DMS153 treated with DMSO at 0.1 percent for 48 hours (cell line): ENCODE data around the gene EMSY.

Source experiments
- DNase-seq: peaks from one replicate; lab custom pipeline; 2025; ENCODE audit not compliant: unreplicated experiment; lab: John Stamatoyannopoulos, UW

The EMSY gene

DNA sequence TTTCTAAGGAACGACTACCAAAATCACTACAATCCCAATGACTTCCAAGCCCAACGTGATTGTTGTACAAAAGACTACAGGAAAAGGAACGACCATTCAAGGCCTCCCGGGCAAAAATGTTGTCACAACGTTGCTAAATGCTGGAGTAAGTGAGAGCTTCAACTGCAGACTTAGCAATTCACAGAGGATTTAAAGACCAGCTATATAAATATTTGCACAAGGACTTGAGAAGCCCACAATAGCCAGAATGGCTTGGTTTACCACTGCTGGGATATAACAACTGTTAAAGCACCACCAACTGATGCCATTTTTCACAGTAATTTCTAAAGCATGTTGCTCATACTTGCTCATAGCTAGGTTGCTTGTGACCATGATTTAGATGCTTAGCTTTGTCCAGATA, 78.3 kb downstream of the EMSY start:
- DNase-seq = peak; percentile 56

DNA sequence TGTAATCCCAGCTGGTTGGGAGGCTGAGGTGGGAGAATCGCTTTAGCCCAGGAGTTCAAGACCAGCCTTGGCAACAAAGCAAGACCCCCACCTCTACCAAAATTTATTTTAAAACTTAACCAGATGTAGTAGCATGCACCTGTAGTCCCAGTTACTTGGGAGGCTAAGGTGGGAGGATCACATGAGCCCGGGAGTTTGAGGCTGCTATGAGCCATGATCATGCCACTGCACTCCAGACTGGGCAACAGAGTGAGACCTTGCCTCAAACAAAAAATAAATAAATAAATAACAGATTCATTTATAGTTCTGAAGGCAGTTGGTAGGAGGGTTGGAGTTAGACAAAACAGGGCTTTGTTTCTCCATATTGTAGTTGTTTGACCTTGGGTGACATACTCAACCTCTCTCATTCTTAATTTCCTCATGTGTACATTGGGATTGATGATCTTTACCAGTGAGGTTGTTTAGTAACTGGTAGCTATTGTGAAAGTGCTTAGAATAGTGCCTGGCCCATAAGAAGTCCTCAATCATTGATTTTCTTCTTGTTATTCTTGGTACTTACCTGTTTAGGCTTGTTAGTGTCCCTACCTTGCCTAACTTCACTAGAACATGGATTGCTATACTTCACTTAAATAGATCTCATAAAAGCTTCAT, 79.1 kb downstream of the EMSY start:
- DNase-seq = no peak

DNA sequence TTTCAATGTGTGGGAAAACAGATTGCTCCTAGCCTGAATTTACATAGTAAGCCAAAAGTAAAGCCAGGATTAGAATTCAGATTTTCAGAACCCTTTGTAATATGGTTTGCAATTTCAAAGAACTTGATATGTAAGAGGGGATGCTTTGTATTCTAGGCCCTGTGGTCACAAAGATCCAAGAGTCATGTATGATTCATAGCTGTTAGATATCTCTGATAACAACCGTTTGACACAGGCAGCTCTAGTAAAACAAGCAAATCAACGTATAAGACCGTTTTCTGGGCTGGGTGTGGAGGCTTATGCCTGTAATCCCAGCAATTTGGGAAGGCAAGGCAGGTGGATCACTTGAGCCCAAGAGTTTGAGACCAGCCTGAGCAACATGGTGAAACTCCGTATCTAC, 79.6 kb downstream of the EMSY start:
- no peak for DNase-seq

DNA sequence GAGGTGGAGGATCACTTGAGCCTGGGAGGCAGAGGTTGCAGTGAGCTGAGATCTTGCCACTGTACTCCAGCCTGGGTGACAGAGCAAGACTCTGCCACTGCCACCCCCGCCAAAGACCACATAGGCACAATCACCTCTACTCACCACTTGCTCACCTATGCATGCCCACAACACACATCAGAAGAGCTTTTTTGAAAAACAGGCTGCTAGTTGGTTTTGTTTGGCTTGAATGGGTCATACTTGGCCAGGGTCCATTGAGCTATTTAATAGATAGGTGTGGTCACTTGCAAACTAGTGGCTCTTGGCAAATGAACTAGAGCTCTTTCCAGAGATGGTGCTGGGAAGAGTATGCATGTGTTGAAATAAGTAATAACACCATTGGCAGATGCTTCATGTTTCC, 80.1 kb downstream of the EMSY start:
- peak; percentile 24 for DNase-seq

DNA sequence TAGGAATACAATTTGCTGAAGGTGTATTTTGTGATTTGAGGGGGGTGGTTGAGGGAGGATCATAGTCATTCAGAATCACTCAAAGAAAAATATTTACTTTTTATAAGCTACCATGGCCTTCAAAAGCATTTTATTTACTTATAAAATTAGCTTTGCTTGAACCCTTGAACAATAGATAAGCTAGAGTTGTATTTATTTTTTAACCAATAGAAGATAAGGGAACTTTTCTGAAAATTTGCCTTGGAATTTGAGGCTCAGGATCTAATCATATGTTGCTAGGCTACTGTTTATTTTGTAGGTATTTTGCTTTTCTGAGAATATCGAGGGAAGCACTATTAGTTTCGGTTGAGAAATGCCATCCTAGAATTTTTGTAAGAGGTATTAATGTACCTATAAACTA, 82.1 kb downstream of the EMSY start:
- DNase-seq = no peak

DNA sequence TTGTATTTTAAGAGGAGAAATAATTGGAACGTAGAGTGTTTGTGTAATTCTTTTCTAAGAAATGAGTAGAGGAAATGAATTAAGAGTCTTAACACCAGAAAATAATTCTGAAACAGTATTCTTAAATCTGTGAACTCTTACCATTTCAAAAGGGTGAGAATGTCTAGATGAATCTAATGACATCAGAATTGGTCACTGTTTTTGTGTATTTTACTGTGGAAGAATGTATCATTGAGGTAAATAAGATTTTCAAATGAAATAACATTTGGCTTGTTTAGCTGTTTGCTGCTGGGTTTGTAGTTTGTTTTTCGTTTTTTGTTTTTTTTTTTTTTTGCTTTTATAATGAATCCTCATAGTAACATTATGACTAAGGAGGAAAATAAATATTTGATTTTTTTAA, 97.6 kb downstream of the EMSY start:
- DNase-seq = no peak

DNA sequence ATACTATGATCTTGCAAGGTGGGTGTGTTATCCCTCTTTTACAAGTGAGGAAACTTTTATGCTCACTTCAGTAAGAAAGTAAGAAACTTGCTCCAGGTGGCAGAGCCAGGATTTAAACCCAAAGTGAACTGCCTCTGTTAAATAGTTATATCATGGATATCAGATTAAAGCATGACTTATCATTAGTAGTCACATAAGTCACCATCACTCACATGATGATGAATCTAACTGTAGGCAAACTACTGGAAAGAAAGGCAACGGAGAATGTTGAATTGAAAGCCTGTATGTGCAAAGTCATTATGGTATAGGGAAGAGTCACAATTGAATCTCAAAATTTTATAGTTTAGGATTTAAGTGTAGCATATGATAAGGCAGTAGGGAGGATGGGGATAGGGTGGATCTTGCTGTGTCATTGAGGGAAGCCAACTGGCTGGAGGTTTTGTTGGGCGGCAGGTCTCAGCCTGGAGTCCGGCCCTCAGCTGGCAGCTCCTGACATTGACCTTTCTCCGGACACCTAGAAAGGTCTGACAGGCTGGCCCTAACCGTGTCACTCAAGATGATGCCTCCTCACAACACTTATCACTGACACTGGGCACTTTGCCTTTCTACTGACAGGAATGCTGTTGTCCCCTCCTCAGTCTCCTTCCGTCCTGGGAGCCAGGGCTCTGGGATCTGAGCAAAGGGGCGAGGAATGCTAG, 98.3 kb downstream of the EMSY start:
- DNase-seq = no peak

DNA sequence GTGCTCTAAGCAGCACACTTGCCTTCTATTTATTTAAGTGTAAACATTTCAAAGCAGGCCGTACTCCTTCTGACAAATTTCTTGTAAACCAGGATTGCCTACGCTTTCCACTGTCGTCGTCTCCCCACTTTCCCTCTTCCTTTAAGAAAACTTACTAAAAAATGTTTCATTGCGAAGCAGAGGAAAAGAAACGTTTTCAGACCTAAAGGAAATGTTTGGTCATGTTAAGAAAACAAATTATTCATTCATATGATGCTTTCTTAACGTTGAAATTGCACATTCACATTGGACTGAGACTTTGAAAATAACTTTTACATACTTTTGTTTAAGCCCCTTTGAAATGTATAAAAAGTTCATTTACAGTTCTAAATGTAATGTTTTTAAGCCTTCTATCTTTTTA, 106.0 kb downstream of the EMSY start:
- DNase-seq = no peak

DNA sequence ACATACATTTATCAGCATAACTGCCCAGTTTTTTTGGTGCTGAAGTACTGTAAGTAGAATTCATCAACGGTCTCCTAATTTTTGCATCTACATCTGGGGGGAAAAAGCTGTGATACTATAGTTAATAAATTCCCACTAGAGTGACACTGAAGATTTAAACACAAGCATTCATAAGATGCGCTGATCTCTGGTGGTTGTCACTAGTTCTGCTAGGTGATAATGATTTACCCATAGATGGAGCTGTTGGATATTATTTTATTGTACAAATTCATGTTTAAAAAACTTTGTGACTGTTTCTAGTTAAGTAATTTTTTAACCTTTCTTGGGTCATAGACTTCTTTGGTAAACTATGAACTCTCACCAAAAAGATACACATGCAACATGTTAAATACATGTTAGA, 106.6 kb downstream of the EMSY start:
- DNase-seq = no peak

DNA sequence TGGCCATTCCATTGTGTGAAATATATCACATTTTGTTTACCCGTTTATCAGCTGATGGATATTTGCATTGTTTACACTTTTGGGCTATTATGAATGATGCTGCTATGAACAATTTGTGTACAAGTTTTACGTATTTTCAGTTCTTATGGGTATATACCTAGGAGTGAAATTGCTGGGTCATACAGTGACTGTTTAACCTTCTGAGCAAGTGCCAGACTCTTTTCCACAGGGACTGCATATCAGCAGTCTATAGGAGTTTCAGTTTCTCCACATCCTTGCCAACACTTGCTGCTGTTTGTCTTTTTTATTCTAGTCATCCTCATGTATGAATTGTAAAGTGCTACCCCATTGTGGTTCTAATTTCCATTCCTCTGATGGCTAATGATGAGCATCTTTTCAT, 108.2 kb downstream of the EMSY start:
- no peak for DNase-seq

DNA sequence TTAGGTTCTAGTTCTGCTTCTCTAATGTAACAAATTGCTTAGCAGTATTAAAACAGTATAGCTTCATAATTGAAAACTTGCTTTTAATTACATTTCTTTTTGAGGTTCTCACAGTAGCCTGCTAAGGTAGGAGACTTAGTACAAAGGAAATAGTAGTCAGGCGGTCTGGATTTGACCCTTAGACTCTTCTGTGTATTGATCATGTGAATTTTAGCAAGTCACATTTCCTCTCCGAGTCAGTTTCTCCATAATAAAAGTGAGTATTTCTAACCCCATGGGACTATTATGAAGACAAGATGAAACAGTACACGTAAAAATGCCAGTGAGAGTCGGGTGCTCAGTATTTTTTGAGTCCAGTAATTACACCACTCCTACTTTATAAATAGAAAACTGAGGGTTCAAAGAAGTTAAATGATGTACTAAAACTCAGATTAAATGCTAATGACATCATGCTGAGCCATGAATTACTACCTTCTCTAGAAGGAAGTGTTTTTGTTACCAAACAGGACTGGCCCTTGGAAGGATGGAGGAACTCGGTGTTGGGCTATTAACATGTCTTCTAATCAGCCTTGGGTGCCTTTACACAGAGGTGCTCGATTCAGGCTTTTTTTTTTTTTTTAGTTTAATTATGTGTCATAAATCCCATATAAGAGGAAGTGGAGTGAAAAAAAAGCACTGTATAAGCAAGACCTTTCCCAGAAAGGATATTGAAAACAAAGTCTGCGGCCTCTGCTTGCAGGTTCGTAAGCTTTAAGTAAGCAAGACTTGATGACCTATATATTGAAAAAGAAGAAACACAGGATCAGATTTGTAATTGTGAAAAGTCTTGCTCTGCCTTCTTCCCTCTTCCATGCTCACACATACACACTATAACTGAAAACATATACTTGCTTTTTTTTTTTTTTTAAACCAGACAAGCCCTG, 109.0 kb downstream of the EMSY start:
- no peak for DNase-seq

DNA sequence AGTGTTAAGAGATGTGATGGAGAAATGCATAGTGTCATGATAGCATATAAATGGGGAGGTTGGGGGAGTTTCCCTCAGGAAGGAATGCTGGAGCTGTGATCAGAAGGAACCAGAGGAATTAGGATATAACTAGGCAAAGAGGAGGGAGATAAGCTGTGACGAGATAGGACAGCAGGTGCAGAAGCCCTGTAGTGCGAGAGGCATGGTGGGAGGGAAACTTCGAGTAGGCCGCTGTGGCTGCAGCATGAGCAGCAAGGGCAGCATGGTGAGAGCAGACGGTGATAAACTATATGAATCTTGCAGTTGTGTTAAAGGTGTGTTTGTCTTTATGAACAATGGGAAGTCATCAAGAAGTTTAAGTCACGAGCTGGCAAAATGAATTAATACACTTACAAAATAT, 109.9 kb downstream of the EMSY start:
- no peak for DNase-seq

DNA sequence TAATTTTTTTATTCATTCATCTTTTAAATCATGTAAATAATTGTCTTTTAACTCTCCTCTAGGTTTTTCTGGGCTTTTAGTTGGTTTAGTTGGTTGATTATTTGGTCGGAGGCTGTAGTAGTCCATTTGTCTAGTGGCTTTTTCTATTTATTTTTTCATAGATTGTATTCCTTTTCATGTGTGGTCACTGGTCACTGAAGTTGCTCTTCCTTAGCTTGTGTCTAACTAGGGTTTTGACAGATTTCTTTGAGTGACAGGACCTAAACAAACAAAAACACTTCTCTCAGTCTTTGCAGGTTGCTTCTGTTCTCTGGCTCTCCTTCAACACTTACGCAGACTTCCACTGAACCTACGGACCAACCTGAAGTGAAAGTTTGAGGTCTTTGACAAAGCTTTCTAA, 112.6 kb downstream of the EMSY start:
- DNase-seq = no peak

DNA sequence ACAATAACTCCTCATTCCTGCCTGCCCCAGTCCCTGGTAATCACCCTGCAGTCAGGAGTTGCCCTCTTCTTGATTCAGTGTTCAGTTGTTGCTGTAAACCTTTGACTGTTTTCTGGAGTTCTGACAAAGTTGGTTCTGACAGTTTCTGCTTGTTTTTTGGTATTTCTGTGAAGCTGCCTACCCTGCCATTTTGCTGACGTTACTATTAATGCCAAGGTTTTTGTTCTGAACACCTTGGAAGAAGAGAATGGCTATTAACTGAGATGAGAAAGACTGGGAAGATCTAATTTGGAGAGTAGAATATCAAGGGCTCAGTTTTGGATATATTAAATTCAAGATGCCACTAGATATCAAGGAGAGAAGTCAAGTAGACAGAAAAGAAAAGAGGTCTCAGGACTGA, 113.7 kb downstream of the EMSY start:
- DNase-seq = no peak

DNA sequence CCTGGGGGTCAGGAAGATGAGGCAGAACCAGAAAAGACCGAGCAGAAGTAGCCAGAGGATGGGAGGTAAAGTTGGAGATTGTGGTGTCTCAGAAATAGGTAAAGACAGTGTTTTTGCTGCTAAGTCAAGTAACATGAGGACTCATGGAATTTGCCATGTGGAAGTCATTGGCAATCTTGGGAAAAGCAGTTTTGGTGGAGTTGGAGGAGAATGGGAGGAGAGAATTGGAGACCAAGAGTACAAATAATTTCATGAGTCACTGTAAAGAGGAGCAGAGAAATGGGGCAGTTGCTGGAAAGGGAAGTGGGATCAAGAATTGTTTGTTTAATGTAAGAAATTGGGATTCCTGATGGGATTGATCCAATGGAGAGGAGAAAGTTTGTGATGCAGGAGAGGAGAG, 114.1 kb downstream of the EMSY start:
- DNase-seq = no peak

DNA sequence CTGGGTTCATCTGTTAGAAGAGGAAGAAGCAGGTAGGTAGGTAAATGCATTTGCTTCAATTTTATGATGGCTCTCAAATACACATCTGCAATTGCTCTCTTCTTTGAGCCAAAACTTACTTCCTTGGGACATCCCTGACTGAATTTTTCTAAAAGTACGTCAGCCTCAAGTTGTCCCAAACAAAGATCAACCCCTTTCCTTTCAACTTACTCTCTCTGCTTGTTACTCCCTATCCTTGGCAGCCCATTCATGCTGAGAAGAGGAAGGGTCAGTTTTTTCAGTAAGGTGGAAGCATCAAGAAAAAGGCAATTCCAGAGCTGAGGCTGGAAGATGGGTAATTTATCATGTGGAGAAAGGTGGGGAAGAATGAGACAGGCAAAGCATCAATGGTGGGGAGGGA, 114.5 kb downstream of the EMSY start:
- no peak for DNase-seq

DNA sequence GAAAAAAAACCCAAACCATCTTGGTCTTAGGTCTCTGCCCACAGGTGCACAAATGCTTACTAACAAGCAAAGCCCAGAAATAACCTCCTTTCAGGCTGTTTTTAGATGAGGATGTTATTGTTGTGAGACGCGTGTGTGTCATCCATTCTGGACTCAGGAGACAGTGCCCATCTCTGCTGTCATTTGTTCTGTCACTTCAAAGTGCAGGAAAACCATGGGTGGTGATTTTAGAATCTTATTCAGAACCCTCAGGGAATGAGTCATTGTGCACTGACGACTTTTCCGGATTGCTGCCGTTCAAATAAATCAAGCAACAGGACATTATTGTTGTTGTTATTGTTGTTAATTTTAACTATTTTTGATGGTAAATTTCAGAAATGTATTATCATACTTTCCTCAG, 115.4 kb downstream of the EMSY start:
- no peak for DNase-seq

DNA sequence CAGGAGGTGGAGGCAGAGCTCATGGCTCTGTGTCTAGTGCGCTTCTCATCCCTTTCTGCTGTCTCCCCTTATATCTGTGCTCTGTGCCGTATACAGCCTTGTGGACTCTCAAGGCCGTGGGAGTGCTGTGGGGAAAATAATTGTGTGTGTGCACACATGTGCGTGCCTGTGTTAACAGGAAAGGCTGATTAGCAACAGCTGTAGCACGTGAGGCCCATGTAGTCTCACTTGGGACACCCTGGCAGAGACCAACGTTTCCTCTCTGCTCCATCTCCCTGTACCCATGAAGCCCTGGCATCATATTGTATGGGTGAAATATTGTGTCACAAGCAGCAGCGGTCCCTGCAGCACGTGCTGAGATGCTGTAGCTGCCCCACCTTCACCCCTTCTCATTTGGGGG, 116.4 kb downstream of the EMSY start:
- no peak for DNase-seq

DNA sequence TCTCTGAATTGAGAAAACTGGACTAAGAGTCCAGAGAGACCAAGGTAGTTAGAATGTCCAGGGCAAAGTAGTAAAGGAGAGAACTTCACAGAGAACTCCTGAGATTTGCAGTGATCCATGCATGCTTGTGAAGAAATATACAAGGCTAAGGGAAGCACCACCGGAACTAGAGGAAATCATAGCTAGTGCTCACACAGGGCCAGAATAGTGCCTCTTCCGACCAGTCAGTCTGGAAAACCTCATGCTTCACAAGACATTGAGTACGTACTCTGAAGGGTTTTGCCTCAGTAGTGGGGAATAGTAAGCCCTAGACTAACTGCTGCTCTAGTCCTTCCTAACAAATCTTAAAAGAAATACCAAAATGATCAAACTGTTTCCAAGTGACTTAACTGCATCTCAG, 117.7 kb downstream of the EMSY start:
- DNase-seq = no peak

DNA sequence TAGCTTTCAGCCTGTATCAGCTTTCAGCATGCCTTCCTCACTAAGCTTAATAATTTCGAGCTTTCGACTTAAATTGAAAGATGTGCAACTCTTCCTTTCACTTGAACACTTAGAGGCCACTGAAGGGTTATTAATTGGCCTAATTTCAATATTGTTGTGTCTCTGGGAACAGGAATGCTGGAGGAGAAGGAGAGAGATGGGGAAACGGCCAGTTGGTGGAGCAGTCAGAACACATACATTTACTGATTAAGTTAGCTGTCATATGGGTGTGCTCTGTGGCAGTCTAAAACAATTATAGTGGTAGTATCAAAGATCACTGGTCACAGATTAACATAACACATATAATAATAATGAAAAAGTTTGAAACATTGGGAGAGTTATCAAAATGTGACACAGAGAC, 119.5 kb downstream of the EMSY start:
- no peak for DNase-seq

DNA sequence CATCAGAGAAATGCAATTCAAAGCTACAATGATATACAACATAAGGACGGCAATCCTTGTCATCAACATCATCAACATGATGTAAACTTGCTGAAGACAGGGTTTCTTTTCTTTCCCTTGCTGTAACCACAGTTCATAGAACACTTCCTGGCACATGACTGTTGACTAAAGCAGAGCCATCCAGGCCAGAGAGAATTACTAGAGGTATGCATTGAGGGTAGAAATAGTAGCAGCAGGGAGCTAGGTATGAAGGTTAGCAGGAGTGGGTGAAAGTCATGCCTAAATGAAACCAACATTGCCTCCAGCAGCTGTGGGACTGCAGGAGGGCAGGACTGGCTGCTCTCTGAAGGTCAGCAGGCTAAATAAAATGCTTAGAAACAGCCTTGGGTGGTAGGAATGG, 122.0 kb downstream of the EMSY start:
- DNase-seq = no peak

DNA sequence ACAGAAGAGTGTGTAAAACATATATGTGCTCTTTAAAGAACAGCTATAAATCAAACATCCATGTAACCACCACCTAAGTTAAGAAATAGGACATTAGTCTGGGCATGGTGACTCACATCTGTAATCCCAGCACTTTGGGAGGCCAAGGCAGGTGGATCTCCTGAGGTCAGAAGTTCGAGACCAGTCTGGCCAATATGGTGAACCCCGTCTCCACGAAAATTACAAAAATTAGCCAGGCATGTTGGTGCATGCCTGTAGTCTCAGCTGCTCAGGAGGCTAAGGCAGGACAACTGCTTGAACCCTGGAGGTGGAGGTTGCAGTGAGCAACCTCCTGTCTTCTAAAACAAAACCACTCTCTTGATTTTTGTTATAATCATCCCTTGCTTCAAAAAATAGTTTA, 122.4 kb downstream of the EMSY start:
- DNase-seq = no peak
